Measurements from ENCODE around the gene TEX13A. TPM values are rescaled to one million over a fixed set of nuclear protein-coding genes. Genes with fewer than 3 reads are reported as not detected.
"Not testable (repeated sequence)": the region's sequence is repeated elsewhere in the genome, so short reads cannot be mapped to it uniquely, and the experiment has no call there.

Gene TEX13A, protein sequence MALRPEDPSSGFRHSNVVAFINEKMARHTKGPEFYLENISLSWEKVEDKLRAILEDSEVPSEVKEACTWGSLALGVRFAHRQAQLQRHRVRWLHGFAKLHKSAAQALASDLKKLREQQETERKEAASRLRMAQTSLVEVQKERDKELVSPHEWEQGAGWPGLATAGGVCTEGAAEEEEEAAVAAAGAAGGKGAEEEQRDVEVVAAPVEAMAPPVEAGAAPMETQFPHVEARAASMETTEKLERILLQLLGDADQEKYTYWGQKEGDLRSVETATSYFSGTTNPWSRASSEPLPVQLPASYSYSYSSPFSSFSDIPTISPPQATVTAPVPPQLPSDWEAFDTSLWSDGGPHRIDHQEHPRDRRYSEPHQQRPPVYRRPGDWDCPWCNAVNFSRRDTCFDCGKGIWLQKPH
- polyA plus RNA-seq (ENCODE audit: insufficient read length in 4 of 4): not detected

- no peak for DNase-seq (ENCODE audit: low read depth in 4 of 4, low spot score in 3 of 4)
Measured at GRCh38 chrX:105220636-105221035, at the start of gene TEX13A. TEX13A (minus strand) TSS chrX:105220694; CDS start chrX:105220397, 297 bp downstream.

DNA sequence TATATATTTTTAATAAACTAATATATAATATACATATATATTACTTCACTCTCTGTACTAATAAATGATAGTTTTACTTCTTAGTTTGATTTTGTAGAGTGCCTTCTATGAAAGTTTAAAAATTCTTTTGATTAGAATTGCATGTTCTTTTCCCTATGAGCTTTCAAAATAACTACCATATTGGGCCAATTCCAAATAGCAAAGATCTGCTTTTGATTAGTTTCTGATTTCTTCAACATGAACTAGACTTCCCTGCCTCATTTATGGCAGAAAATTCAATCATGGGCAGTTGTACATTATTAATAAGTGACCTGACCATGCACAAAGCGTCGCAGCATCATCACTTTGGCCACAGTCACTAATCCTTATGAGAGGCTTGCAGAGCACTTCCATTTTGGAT is 48.9 kb upstream of the TEX13A start:
- no peak for DNase-seq (ENCODE audit: low read depth in 4 of 4, low spot score in 3 of 4)

GRCh38 chrX:105267167-105267566 is 46.7 kb upstream of the TEX13A start:
- DNase-seq (ENCODE audit: low read depth in 4 of 4, low spot score in 3 of 4): no peak

- no peak for DNase-seq (ENCODE audit: low read depth in 4 of 4, low spot score in 3 of 4)
Measured at GRCh38 chrX:105266456-105266855, 46.0 kb upstream of the TEX13A start.

GRCh38 chrX:105265093-105265492 is 44.6 kb upstream of the TEX13A start:
- peak in 1 of 4 donors; percentile 2 for DNase-seq (ENCODE audit: low read depth in 4 of 4, low spot score in 3 of 4)

GRCh38 chrX:105263801-105264200 is 43.3 kb upstream of the TEX13A start:
- DNase-seq (ENCODE audit: low read depth in 4 of 4, low spot score in 3 of 4): no peak

DNA sequence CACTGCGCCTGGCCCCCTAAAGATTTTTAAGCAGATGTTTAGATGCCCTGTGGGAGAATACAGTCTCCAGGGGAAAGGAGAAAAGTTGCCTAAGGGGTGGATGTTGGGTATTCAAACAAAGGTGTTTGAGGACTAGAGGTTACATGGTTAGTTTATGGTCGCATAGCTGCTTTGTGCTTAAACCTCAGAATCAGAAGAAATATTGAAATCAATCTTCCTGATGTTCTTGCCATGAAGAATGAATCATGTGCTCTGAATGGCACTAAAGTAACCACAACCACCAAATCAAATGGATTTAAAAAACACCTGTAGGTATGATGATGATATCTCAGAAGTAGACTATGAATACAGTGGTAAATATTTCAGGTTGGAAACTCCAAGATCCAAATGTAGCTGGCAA is 42.7 kb upstream of the TEX13A start:
- DNase-seq (ENCODE audit: low read depth in 4 of 4, low spot score in 3 of 4): no peak

GRCh38 chrX:105260291-105261043 is 40.0 kb upstream of the TEX13A start:
- DNase-seq (ENCODE audit: low read depth in 4 of 4, low spot score in 3 of 4): no peak

DNA sequence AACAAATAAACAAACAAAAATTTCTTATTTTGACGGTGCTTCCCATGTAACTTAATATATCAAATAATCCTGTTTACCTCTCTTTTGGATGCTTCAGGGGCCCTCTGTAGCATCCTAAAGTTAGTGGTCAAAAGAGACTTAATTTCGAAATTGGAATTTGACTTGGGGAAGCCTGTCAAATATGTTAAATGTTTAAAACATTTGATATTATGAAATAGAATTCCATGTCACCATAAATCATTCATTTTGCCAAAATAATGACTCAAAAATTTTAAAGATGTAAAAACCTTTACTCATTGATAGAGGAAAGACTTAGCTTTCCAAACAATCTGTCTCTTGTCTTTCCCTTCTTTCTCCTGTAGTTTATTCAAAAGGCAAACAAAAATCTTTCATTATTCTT is 20.6 kb upstream of the TEX13A start:
- DNase-seq (ENCODE audit: low read depth in 4 of 4, low spot score in 3 of 4): no peak

GRCh38 chrX:105237407-105237806 is 16.9 kb upstream of the TEX13A start:
- DNase-seq (ENCODE audit: low read depth in 4 of 4, low spot score in 3 of 4): not testable (repeated sequence)

DNA sequence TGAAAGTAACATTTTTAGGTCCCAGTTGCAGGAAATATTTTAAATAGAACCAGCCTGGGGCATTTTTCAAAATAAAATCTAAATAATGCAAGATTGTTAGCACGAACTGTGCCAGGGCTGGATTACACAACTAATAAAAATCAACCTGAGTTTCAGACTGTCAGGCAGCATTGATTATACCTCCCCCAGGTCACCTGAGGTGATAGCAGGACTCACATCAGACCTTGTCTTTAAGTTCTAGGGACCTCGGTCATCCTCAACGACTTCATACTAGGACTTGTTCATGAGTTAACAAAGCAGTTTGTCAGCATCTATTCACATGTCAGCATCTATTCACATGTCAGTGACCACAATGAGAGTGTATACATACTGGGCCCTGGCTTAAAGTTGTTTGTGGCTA is 8.7 kb upstream of the TEX13A start:
- DNase-seq (ENCODE audit: low read depth in 4 of 4, low spot score in 3 of 4): no peak

GRCh38 chrX:105228602-105229001 is 8.1 kb upstream of the TEX13A start:
- no peak for DNase-seq (ENCODE audit: low read depth in 4 of 4, low spot score in 3 of 4)

GRCh38 chrX:105226499-105226898 is 6.0 kb upstream of the TEX13A start:
- DNase-seq (ENCODE audit: low read depth in 4 of 4, low spot score in 3 of 4): no peak

- no peak for DNase-seq (ENCODE audit: low read depth in 4 of 4, low spot score in 3 of 4)
Measured at GRCh38 chrX:105221374-105221773, 880 bp upstream of the TEX13A start.

DNA sequence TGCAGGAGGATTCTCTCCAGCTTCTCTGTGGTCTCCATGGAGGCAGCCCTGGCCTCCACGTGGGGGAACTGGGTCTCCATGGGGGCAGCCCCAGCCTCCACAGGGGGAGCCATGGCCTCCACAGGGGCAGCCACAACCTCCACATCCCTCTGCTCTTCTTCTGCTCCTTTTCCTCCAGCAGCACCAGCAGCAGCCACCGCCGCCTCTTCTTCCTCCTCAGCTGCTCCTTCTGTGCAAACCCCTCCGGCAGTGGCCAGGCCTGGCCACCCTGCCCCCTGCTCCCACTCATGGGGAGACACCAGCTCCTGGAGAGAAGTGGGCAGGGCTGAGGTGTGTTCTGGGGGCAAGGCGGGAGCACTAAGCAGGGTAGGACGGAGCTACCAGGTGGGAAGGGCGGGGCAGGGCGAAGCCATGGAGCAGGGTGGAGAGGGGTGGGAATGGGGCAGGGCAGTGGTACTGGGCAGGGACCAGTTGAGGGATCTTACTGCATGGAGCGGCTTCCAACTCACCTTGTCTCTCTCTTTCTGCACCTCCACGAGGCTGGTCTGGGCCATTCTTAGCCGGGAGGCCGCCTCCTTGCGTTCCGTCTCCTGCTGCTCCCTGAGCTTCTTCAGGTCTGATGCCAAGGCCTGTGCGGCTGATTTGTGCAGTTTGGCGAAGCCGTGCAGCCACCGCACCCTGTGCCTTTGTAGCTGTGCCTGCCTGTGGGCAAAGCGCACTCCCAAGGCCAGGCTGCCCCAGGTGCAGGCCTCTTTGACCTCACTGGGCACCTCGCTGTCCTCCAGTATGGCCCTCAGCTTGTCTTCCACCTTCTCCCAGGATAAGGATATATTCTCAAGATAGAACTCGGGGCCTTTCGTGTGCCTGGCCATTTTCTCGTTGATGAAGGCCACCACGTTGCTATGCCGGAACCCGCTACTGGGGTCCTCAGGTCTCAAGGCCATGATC is 766 bp downstream of the TEX13A start:
- DNase-seq (ENCODE audit: low read depth in 4 of 4, low spot score in 3 of 4): no peak

GRCh38 chrX:105211066-105211575 is 9.4 kb downstream of the TEX13A start:
- no peak for DNase-seq (ENCODE audit: low read depth in 4 of 4, low spot score in 3 of 4)

GRCh38 chrX:105210258-105210657 is 10.2 kb downstream of the TEX13A start:
- no peak for DNase-seq (ENCODE audit: low read depth in 4 of 4, low spot score in 3 of 4)

- DNase-seq (ENCODE audit: low read depth in 4 of 4, low spot score in 3 of 4): no peak
Measured at GRCh38 chrX:105209406-105209805, 11.1 kb downstream of the TEX13A start.

GRCh38 chrX:105191878-105192277 is 28.6 kb downstream of the TEX13A start:
- no peak for DNase-seq (ENCODE audit: low read depth in 4 of 4, low spot score in 3 of 4)

DNA sequence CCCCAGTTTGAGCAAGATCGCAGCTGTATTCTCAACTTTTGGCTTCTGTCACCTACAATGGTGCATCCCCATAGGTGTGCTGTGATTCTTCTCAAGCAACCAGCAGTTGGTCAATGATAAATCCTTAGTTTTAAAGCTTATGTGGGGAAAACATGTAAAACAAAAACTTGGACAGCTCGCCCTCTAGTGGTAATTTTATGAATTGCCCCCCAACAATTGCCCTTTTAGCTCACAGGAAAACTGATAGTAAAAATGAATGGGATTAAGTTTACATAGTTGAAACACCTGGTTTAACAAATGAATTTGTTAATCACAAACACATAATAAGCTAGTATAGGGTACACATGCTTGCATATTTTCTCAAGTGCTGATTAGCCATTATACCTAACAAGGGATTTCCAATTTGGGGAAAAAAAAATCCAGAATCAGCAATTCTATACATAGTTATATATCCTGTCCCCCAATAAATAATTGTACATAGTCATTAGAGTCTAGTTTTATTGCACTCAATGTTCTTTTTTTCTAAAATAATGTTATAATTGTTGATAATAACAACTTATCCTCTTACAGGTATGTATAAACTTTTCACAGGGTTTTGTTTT is 30.1 kb downstream of the TEX13A start:
- peak in 3 of 4 donors; percentile 2 to 14 (median 5) for DNase-seq (ENCODE audit: low read depth in 4 of 4, low spot score in 3 of 4)
